HK-2 (cell line): ENCODE results near the gene KDM2A.
"Not testable (repeated sequence)": the region's sequence is repeated elsewhere in the genome, so short reads cannot be mapped to it uniquely, and the experiment has no call there.

Experiments used
- DNase-seq: peaks from one replicate; pipeline ENCODE4 v3.0.0-alpha.2; 2018; ENCODE audit not compliant: unreplicated experiment

The KDM2A gene

GRCh38 chr11:67167719-67168118 lies 48.7 kb downstream of the KDM2A start:
- DNase-seq, result no peak

GRCh38 chr11:67168911-67169310 lies 49.8 kb downstream of the KDM2A start:
- DNase-seq, result not testable (repeated sequence)

DNA sequence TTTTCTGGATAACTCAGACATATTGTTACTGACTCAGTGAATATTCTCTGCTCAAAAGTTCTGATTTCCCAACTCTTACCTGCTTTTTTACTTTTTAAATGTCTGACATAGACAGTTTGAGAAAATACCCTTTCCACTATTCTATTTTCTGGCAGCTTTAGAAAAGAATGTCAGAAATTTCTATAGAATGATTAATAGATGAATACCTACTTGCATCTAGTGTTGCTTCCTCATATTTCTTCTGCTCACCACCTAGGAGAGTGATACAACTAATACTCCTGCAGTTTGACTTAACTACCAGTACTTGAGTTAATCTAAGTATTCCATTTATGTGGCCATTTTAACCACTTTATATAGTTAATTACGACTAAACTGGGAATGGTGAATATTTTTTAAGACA lies 55.2 kb downstream of the KDM2A start:
- no peak for DNase-seq

- DNase-seq, result no peak
Measured at GRCh38 chr11:67177399-67178281, 58.6 kb downstream of the KDM2A start.

DNA sequence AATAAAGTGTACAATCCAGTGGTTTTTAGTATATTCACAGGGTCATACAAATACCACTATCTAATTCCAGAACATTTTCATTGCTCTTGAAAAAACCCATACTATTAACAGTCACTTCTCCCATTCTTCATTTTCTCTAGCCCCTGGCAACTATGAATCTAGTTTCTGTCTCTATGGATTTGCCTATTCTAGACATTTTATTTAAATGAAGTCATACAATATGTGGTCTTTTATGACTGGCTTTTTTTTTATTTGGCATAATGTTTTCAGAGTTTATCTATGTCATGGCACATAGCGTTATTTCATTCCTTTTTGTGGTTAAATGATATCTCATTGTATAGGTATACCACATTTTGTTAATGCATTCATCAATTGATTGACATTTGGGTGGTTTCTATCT lies 59.4 kb downstream of the KDM2A start:
- no peak for DNase-seq

GRCh38 chr11:67178878-67179277 lies 59.8 kb downstream of the KDM2A start:
- no peak for DNase-seq

DNA sequence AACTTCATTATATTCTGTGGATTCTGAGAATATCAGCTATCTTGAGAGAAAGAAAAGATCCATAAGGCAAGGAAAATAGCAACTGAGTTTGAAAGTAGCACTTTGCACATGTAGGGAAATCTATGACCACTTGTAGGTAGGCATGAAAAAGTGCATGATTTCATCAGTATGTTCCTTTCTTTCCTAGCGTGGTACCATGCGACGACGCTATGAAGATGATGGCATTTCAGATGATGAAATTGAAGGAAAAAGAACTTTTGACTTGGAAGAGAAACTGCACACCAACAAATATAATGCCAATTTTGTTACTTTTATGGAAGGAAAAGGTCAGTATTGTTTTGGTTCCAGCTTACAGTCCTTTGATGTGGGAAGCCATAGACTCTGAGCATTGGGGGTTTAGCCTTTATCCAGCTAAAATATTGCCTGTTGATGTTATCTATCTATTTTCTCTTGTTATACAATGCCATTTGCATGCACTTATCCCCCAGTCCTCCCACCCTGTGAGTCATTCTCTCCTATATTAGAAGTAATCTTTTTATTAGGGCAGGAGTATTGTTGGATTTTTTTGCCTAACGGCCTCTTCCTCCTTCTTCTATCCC lies 60.9 kb downstream of the KDM2A start:
- no peak for DNase-seq

GRCh38 chr11:67194096-67194495 lies 75.0 kb downstream of the KDM2A start:
- no peak for DNase-seq

DNA sequence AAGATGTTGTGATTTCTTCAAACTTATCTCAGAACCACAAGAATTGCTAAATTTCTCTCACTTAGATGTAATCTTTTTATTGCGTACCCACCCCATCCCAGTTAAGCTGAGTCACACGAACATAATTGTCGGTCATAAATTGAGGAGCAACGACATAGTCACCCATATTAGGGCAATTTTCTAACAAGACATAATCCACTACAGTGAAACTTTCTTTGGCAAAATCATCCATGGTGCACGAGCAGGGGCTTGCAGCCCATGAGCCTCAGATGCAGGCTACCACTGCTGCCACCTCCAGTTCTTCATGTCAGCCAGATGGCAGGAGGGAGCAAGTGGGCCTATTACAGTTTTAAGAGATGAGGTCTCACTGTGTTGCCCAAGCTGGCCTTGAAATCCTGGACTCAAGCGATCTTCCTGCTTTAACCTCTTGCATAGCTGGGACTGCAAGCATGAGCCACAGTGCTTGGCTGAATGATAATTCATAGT lies 77.0 kb downstream of the KDM2A start:
- DNase-seq, result no peak

GRCh38 chr11:67197606-67198005 lies 78.5 kb downstream of the KDM2A start:
- DNase-seq, result no peak

DNA sequence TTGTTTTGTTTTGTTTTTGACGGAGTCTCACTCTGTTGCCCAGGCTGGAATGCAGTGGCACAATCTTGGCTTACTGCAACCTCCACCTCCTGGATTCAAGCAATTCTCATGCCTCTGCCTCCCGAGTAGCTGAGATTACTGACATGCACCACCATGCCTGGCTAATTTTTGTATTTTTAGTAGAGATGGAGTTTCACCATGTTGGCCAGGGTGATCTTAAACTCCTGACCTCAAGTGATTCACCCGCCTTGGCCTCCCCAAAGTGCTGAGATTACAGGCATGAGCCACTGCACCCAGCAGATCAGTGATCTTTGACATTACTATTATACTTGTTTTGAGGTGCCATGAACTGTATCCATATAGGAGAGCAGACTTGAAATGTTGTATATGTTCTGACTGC lies 79.7 kb downstream of the KDM2A start:
- DNase-seq, result not testable (repeated sequence)

- DNase-seq, result no peak
Measured at GRCh38 chr11:67199751-67200150, 80.7 kb downstream of the KDM2A start.

- DNase-seq, result no peak
Measured at GRCh38 chr11:67202028-67202427, 83.0 kb downstream of the KDM2A start.

DNA sequence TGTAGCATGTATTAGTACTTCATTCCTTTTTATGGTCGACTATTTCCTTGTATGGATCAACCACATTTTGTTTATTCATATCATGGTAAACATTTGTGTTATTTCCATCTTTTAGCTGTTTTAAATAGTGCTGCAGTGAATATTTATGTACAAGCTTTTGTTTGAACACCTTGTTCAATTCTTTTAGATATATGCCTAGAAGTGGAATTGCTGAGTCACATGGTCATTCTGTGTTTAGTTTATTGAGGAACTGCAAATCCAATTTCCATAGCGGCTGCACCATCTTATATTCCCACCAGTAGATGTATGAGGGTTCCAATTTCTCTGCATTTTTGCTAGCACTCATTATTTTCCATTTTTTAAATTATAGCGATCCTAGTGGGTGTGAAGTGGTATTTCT lies 85.8 kb downstream of the KDM2A start:
- DNase-seq, result no peak

DNA sequence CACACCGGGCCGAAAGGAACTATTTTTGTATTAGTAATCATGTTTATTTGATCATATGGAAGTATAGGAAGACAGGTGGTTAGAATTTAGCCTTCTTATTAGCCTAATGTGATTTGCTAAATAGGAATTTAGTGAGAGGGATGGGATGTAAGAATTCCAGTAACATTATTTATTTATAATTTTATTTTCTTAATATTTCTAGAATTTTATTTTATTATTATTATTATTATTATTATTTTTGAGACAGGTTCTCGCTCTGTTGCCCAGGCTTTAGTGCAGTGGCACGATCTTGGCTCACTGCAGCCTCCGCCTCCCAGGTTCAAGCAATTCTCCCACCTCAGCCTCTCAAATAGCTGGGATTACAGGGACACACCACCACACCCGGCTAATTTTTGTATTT lies 90.2 kb downstream of the KDM2A start:
- not testable (repeated sequence) for DNase-seq

DNA sequence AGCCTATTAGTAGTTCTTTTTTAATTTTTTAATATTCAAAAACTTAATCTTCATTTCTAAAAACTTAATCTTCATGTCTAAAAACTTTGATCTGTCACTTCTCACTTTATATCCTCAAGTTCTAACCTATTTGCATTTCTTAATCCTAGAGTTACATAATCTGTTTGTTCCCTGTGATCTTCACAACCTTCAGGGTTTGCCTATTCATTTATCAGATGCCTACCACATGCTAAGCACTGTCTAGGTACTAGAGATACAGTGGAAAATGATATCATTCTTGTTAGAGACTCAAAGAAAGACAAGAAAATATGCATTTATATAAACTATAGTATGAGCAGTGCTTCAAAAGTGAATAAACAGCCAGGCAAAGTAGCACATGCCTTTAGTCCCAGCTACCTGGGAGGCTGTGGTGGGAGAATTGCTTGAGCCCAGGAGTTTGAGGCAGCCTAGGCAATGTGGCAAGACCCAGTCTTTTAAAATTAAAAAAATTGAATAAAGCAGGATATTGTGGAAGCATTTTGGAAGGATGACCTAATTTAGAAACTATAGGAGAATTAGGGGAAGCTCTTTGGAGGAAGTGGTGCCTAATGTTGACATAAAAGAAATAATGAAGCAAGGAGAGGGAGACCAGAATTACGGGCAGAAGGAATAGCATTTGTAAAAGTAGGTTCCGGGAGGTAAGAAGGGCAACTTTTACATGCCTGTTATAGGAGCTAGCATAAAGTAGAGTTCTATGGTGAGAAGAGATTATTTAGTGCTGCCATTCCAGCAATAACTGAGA lies 92.8 kb downstream of the KDM2A start:
- DNase-seq, result no peak

- no peak for DNase-seq
Measured at GRCh38 chr11:67213178-67213621, 94.1 kb downstream of the KDM2A start.

- no peak for DNase-seq
Measured at GRCh38 chr11:67227726-67228125, 108.7 kb downstream of the KDM2A start.

GRCh38 chr11:67230406-67230805 lies 111.3 kb downstream of the KDM2A start:
- no peak for DNase-seq

DNA sequence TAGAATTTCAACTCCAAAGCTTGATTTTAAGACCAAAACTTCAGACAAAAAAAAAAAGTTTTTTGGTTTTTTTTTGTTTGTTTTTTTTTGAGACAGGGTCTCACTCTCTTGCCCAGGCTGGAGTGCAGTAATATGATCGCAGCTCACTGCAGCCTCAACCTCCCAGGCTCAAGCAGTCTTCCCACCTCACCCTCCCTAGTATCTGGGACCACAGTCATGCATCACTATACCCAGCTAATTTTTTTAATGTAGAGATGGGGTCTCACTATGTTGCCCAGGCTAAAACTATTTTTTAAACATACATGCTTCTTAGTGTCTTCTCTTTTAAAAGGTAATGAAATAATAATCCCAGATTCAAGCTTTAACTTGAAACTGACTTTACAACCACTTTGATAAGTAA lies 111.8 kb downstream of the KDM2A start:
- DNase-seq, result no peak

DNA sequence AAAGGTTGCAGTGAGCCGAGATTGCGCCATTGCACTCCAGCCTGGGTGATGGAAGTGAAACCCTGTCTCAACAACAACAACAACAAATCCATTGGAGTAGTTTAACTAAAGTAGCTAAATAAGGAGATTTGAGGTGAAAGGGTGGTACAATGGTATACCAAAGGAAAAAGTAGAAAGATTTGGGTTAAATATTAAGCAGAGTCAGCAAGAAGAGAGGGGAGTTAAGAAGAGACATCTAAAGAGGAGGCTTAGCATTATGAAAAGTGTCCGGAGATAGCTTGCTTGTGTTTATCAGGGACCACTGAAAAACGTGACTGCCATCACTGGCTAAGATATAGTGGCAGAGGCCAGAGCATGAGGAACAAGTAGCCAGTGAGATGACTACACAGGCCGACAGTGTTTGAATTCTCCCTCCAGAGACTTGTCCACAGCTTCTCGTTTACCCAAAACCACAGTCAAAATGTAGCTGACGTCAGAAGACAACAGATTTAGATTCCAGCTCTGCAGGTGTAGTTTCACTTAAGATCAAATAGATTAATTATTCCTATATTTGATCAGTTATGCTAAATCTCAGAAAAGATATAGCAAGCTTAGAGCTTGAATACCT lies 114.6 kb downstream of the KDM2A start:
- no peak for DNase-seq

- not testable (repeated sequence) for DNase-seq
Measured at GRCh38 chr11:67234571-67234970, 115.5 kb downstream of the KDM2A start.
